Neural cell (in vitro differentiated cells): ENCODE results near the gene SKIL. TPM values are rescaled to one million over a fixed set of nuclear protein-coding genes. Genes with fewer than 3 reads are reported as not detected.

Experiments used
- H2AFZ ChIP-seq: fragments of 200-600, 300-800 bp; sonication (generic), shearing (Covaris generic); 2 replicates; pipeline ENCODE4 v1.6.0; 2014; ENCODE audit warnings: low read depth, mild to moderate bottlenecking, antibody characterized with exemption, low read length, moderate library complexity
- H3F3A ChIP-seq: fragments of 200-600 bp; shearing (Covaris generic); 2 replicates; pipeline ENCODE4 v1.6.1; 2016; ENCODE audit warnings: mild to moderate bottlenecking, moderate library complexity, mixed read lengths, antibody characterized with exemption, low read length; ENCODE audit not compliant: insufficient read depth, poor library complexity, severe bottlenecking
- H3K27ac ChIP-seq: fragments of 200-600, 300-800 bp; sonication (generic), shearing (Covaris generic); 2 replicates; pipeline ENCODE4 v1.5.1; 2014; ENCODE audit warnings: mild to moderate bottlenecking, low read length, moderate library complexity
- H3K27me3 ChIP-seq: fragments of 300-800, 200-600 bp; sonication (generic), shearing (Covaris generic); 2 replicates; pipeline ENCODE4 v1.6.0; 2014; ENCODE audit warnings: mild to moderate bottlenecking, low read depth, low read length, moderate library complexity; ENCODE audit not compliant: insufficient read depth
- H3K36me3 ChIP-seq: fragments of 300-800, 200-600 bp; sonication (generic), shearing (Covaris generic); 2 replicates; pipeline ENCODE4 v1.5.1; 2014; ENCODE audit warnings: mild to moderate bottlenecking, antibody characterized with exemption, low read length, moderate library complexity; ENCODE audit not compliant: insufficient read depth
- H3K4me2 ChIP-seq: fragments of 300-800, 200-600 bp; sonication (generic), shearing (Covaris generic); 2 replicates; pipeline ENCODE4 v1.6.0; 2014; ENCODE audit warnings: mild to moderate bottlenecking, low read length
- H3K4me3 ChIP-seq: fragments of 300-800, 200-600 bp; sonication (generic), shearing (Covaris generic); 2 replicates; pipeline ENCODE4 v1.5.1; 2014; ENCODE audit warnings: mild to moderate bottlenecking, low read length, moderate library complexity
- H3K79me2 ChIP-seq: fragments of 200-600 bp; shearing (Covaris generic); replicated peaks from 2 replicates; pipeline ENCODE4 v1.6.0; 2014; ENCODE audit warnings: mild to moderate bottlenecking, low read length, moderate library complexity; ENCODE audit not compliant: insufficient read depth
- H3K9ac ChIP-seq: fragments of 300-800, 200-600 bp; sonication (generic), shearing (Covaris generic); 2 replicates; pipeline ENCODE4 v1.6.1; 2016; ENCODE audit warnings: mild to moderate bottlenecking, low read length, mixed read lengths
- H3K9me2 ChIP-seq: fragments of 200-600 bp; shearing (Covaris generic); 2 replicates; pipeline ENCODE4 v1.6.1; 2016; ENCODE audit warnings: mild to moderate bottlenecking, low read length, mixed read lengths; ENCODE audit not compliant: insufficient read depth
- H3K9me3 ChIP-seq: fragments of 200-600, 300-800 bp; sonication (generic), shearing (Covaris generic); 2 replicates; pipeline ENCODE4 v1.6.1; 2016; ENCODE audit warnings: mild to moderate bottlenecking, mixed run types, low read length, moderate library complexity, mixed read lengths
- H4K20me1 ChIP-seq: fragments of 200-600 bp; shearing (Covaris generic); 2 replicates; pipeline ENCODE4 v1.6.1; 2016; ENCODE audit warnings: mild to moderate bottlenecking, mixed run types; ENCODE audit not compliant: insufficient read depth
- CTCF ChIP-seq: fragments of 450-650 bp; IDR thresholded peaks from 2 replicates; pipeline ENCODE4 v1.5.1; 2014; ENCODE audit warnings: antibody characterized with exemption, mild to moderate bottlenecking, moderate library complexity; ENCODE audit not compliant: poor library complexity, severe bottlenecking
- EP300 ChIP-seq: fragments of 450-650 bp; conservative IDR thresholded peaks from 2 replicates; pipeline ENCODE4 v1.6.1; 2014; ENCODE audit warnings: antibody characterized with exemption, mild to moderate bottlenecking, moderate library complexity; ENCODE audit not compliant: poor library complexity, severe bottlenecking
- EZH2 ChIP-seq: fragments of 200-600, 300-800 bp; shearing (Covaris generic), sonication (generic); IDR thresholded peaks from 2 replicates; pipeline ENCODE4 v1.6.1; 2014; ENCODE audit warnings: antibody characterized with exemption, low read length, borderline replicate concordance, mild to moderate bottlenecking; ENCODE audit not compliant: insufficient read depth, poor library complexity, severe bottlenecking
- MXI1 ChIP-seq: fragments of 450-650 bp; conservative IDR thresholded peaks from 2 replicates; pipeline ENCODE4 v1.6.1; 2014; ENCODE audit warnings: antibody characterized with exemption, mild to moderate bottlenecking; ENCODE audit not compliant: poor library complexity, severe bottlenecking
- POLR2AphosphoS5 ChIP-seq: IDR thresholded peaks from 2 replicates; pipeline ENCODE4 v1.6.1; 2012
- RAD21 ChIP-seq: fragments of 450-650 bp; conservative IDR thresholded peaks from 2 replicates; pipeline ENCODE4 v1.6.1; 2014; ENCODE audit warnings: antibody characterized with exemption, mild to moderate bottlenecking, moderate library complexity
- REST ChIP-seq: IDR thresholded peaks from 2 replicates; pipeline ENCODE4 v1.6.1; 2012; ENCODE audit warnings: borderline replicate concordance
- SMC3 ChIP-seq: fragments of 450-650 bp; conservative IDR thresholded peaks from 2 replicates; pipeline ENCODE4 v1.6.1; 2014; ENCODE audit warnings: antibody characterized with exemption, mild to moderate bottlenecking, moderate library complexity; ENCODE audit not compliant: poor library complexity
- TAF1 ChIP-seq: IDR thresholded peaks from 2 replicates; pipeline ENCODE4 v1.6.1; 2012; ENCODE audit warnings: low read depth
- polyA plus RNA-seq: library from polyadenylated mRNA; depleted of rRNA; stranded (reverse); fragments of >200 nt; gene quantifications from 2 replicates; pipeline ENCODE4 v1.2.3, GENCODE V29; 2014

SKIL gene
- polyA plus RNA-seq, 1 donor from 2014 or later: 36.9 TPM

- H3K9me2 ChIP-seq: no peaks in the 10 kb centered on the region
- peak overlapping the region; percentile 95 for H3K4me3 ChIP-seq
- no peaks in the 10 kb centered on the region for H3K27me3 ChIP-seq
- peaks cover 4% of the 10 kb centered on the region for H3K36me3 ChIP-seq
- TF ChIP-seq REST (no peak), SMC3 (no peak), MXI1 (no peak), EP300 (no peak), CTCF (no peak), TAF1 (no peak), POLR2AphosphoS5 (no peak), EZH2 (no peak), RAD21 (no peak)
- H3K9ac ChIP-seq: no peak overlapping the region
- H3K27ac ChIP-seq: no peak overlapping the region
- H3F3A ChIP-seq: peaks cover 7% of the 10 kb centered on the region
- H3K79me2 ChIP-seq: peaks cover 62% of the 10 kb centered on the region
- no peaks in the 10 kb centered on the region for H4K20me1 ChIP-seq
- H3K9me3 ChIP-seq: no peaks in the 10 kb centered on the region
- H2AFZ ChIP-seq: no peak overlapping the region
- no peak overlapping the region for H3K4me2 ChIP-seq
Measured at GRCh38 chr3:170360466-170360865, 3.0 kb downstream of the SKIL start.

GRCh38 chr3:170360916-170361315 is 3.4 kb downstream of the SKIL start:
- Histone ChIP-seq H3K79me2 (peaks cover 66% of the 10 kb centered on the region), H3K4me2 (peak overlapping the region; percentile 37), H3K27me3 (no peaks in the 10 kb centered on the region), H3F3A (peaks cover 5% of the 10 kb centered on the region), H3K9me3 (no peaks in the 10 kb centered on the region), H3K9ac (no peak overlapping the region), H3K27ac (no peak overlapping the region), H3K4me3 (peak overlapping the region; percentile 95), H3K36me3 (peaks cover 6% of the 10 kb centered on the region), H2AFZ (no peak overlapping the region), H4K20me1 (no peaks in the 10 kb centered on the region), H3K9me2 (no peaks in the 10 kb centered on the region)
- TF ChIP-seq POLR2AphosphoS5 (no peak), EP300 (no peak), RAD21 (no peak), REST (no peak), CTCF (no peak), TAF1 (no peak), SMC3 (no peak), EZH2 (no peak), MXI1 (no peak)
